ENCODE results near the gene CLEC4D. TPM values are rescaled to one million over a fixed set of nuclear protein-coding genes. Genes with fewer than 3 reads are reported as not detected.

The CLEC4D gene
- total RNA-seq, 2 donors from 2014 or later, result not detected

Other genes starting within 250 kb of the CLEC4D start
- gene CLEC6A, start 57.5 kb upstream of the CLEC4D start, total RNA-seq, result not detected
- gene CLEC4E, start 27.4 kb downstream of the CLEC4D start, total RNA-seq, result not detected
- gene AICDA, start 99.4 kb downstream of the CLEC4D start, total RNA-seq, result not detected
- gene MFAP5, start 149.3 kb downstream of the CLEC4D start, total RNA-seq, result not detected
- gene RIMKLB, start 184.5 kb downstream of the CLEC4D start, total RNA-seq, result 1 to 10 TPM; 2.5 to 3.1 TPM

All from activated T-cell treated with anti-CD3 and anti-CD28 coated beads, Interleukin-2, amount 50 U/mL, for 72 hours (primary cell).